ENCODE measurements around the gene ANKK1.

ANKK1 gene

DNA sequence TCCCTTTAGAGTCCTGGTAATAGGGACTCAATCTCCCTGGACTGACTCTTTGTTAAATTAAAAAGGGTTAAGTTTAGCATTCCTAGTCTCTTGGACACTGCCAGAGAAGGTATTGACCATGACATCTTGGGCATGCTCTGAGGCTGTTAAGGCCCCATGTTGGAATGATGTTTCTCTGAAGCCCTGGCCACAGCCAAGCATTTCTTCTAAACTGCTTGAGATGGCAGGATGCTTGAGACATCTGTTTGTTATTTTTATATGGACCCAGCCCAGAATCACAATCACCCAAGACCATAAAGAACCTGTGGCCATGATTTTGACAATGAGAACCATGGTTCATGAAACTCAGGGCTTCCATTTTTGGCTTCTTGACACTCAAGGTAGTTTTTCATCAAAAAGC is 5.5 kb upstream of the ANKK1 start:
- DNase-seq = no peak

DNA sequence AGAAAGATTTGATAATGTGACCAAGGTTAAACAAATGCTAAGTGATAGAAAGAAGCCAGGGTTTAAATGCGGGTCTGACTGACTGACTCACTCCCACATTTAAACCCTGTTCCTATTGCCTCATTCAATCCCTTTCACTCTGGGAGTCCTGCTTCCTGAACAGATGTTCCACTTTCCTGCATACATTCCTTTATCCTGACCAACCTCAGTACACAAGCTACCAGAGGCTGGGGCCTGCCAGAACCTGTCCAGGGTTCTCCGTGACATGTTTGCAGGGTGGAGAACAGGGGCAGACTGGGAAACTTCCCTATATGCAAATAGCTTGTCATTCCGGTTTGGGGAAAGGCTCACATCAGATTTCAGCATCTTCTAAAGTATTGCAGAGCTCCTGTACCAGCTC is 3.0 kb upstream of the ANKK1 start:
- peak; percentile 47 for DNase-seq

GRCh38 chr11:113385749-113386148 is 1.8 kb upstream of the ANKK1 start:
- no peak for DNase-seq

DNA sequence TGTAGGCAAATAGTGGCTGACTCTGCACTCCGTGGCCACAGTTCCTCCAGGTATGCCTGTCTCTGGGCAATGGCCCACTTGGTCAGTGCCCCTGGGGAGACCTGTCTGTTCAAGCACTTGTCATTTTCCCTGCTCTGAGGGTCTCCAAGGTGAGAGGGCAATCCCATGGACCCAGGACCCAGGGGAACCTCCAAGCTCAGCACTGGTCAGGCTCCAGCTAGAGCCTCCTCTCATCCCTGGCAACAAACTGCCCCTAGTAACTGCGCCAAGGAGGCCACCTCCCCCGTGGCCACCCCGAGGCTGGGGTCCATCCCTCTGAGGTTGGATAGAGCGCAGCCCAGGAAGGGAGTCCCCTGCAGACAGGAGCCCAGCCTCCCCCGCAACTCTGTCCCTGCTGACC is 713 bp upstream of the ANKK1 start:
- DNase-seq = no peak

GRCh38 chr11:113389272-113389671 is 1.7 kb downstream of the ANKK1 start:
- no peak for DNase-seq

DNA sequence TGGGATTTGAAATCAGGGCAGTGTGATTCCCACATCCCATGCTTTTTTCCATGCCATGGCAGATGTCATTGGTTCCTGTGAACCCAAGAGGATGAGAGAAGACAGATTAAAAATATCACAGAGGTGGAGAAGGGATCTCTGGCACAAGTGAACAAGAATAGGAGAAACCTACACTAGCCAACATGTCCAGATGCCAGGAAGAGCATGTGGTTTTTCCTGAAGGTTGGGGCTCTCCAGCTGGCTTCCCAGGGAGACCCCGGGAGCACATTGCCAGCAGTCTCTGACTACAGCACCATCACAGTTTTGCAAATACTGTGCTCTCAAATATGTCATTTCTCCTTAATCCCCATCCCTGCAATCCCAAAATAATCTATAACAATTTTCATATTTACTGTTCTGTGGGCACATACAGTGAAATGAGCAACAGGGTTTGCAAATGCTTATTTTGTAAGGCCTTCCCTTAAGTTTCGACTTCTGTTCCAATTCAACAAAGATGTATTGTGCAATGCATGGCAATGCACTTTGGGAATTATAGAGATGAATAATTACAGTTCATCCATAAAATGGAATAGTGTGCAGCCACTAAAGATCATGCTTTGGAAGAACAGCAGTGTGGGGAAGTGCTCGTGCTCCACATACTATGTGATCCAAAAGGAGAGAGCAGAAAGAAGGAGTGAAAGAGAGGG is 4.8 kb downstream of the ANKK1 start:
- DNase-seq = no peak

GRCh38 chr11:113393501-113393985 is 6.0 kb downstream of the ANKK1 start:
- DNase-seq = no peak

DNA sequence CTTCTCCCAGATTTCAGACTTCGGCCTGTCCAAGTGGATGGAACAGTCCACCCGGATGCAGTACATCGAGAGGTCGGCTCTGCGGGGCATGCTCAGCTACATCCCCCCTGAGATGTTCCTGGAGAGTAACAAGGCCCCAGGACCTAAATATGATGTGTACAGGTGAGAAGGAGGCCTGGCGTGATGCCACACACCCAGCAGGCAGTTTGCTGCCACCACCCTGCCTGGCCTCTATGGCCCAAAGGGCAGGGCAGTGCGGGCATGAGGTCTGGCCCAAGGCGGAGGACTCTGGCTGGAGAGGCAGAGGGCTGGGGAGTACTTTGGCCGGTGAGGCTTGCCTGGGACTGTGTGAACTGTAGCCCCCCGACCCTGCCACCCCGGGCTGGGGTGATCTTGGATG is 7.3 kb downstream of the ANKK1 start:
- no peak for DNase-seq

DNA sequence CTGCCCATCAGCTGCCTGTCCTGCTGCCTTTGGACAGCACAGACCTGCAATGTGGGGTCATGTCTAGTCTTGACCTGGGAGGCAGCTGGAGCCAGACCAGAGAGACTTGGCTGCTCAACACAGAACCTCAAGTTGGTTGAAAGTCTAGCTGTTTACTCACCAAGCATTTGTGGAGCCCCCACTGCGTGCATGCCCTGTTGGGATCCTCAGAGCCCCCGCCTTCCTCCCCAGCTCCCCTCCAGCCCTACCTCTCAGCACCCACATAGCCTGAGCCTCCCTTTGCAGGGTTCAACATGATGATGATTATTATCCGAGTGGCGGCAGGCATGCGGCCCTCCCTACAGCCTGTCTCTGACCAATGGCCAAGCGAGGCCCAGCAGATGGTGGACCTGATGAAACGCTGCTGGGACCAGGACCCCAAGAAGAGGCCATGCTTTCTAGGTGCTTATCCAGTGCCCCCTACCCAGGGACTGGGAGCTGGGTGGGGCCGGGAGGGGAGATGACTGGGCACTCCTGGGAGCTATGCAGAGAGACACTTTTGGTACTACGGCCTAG is 8.3 kb downstream of the ANKK1 start:
- DNase-seq = no peak

DNA sequence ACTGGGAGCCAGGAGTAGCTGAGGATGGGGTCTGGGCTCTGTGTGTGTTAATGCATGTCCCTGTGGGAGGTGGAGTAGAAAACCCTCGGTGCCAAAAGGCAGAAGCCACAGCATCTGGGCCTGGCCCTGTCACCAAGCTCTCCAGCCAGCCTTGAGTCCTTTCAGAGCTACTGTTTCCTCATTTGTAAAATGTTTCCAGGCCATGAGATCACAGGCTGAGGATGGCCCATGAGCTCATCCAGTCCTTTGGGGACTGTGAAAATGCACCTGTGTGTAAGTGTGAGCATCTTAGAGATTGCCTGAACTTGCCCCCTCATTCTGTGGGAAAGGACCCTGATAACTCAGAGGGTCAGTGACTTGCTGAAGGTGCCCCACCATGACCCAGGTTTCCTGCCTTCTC is 9.1 kb downstream of the ANKK1 start:
- no peak for DNase-seq

- no peak for DNase-seq
Measured at GRCh38 chr11:113397212-113397611, 9.6 kb downstream of the ANKK1 start.

DNA sequence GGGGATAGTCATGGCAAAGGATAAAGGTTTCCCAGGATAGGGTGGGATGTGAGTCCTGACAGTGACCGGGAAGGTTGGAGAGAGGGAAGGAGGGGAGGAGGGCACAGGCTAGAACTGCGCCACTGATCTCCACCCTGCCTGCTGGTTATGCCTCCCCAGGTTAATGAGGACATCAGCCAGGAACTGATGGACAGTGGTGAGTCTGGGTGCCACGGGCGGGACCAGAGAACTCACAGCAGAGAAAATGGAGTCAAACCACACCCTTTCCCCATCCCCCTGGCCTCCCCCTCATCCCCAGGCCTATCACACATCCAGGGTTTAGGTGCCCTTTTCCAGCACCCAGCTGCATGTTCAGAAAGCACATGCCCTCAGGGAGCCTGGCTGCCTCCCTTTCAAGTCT is 10.2 kb downstream of the ANKK1 start:
- DNase-seq = no peak

GRCh38 chr11:113398669-113399430 is 11.3 kb downstream of the ANKK1 start:
- no peak for DNase-seq

GRCh38 chr11:113400631-113401230 is 13.2 kb downstream of the ANKK1 start:
- no peak for DNase-seq

GRCh38 chr11:113401718-113402117 is 14.1 kb downstream of the ANKK1 start:
- DNase-seq = no peak

DNA sequence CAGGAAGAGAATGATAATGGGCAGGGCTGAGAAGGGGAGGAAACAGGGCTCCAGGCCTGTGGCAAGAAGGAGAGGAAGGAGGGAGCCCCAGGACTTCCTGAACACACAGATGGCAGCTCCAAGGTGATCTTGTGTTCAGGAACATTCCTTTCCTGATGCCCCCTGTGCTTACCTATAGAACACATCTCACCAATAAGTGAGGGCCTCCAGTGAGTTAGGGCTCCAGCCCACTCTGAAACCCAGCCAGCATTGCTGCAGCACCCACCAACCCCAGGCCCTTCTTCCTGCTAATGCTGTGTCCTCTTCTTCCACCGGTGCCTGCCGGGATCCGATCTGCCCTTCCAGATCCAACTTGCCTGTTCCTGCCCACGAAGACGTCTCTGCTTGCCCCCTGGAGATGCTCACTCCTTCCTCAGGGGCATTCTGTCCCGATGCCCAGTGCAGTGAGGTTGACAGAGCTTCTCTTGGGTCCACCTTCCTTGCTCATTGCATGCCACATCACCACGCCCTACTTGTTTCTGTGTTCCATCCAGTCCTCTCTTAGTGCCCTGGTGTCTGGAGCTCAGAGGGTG is 17.4 kb downstream of the ANKK1 start:
- DNase-seq = no peak

DNA sequence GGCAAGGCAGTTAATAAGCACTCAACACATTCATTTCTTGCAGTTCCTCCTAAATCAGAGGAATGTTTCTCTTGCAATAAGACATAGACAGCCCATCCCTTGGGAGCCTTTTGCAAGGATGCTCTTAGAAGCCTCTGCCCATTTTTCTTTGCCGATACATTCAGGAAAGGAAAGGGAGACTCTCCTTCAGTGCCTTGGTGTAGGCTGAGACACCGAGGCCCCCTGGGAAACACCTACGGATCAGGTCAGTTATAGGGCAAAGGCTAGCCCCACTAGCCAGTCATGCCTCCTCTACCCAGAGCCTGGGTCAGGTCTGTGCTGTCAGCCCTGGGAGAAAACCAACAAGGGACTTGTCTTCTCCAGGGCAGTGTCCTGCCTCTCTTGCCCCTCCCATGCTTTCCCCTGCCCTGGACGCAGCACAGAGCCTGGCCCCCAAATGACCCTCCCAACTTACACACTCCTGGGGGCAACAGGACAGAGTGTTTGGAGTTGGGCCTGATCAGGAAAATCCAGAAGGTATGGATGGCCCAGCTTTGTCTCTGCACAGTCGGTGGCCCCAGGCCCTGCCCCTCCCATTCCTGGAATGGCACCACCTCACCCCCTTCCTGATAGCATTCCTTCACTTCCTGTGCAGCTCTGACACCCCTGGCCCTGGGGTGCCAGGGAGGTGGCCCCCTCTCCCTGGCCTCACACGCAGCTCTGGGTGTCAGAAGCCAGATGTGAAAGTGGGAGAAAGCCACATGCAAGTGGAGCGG is 18.3 kb downstream of the ANKK1 start:
- DNase-seq = no peak

- no peak for DNase-seq
Measured at GRCh38 chr11:113407163-113407562, 19.6 kb downstream of the ANKK1 start.

DNA sequence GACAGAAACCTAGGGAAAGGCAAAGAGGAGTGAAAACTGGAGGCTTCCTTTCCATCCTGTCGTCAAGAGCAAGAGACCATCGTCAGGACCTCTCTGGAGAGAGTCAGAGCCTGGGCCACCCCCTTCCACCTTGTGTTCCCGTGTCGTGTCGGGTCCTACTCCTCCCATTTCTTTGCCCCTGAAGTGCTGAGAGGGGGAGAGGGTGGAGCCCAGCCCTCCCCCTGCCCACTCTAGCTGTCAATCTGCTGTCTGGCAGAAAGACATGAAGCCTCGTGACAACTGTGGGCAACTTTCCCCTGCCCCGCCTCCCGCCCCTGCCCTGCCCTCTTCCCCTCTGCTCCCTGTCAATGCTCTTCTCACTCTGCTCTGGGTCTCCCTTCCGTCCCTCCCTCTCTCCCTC is 20.6 kb downstream of the ANKK1 start:
- DNase-seq = no peak

GRCh38 chr11:113408887-113409286 is 21.3 kb downstream of the ANKK1 start:
- no peak for DNase-seq

- no peak for DNase-seq
Measured at GRCh38 chr11:113409526-113409925, 21.9 kb downstream of the ANKK1 start.

GRCh38 chr11:113410414-113411135 is 23.0 kb downstream of the ANKK1 start:
- DNase-seq = no peak

Data from eye (tissue), 1 donor.